Neutrophil (primary cell): ENCODE measurements around the gene AP3M1.
A peak's percentile ranks its signal among the peaks of the same experiment; 100 is the strongest.

Experiments
- H3K27ac ChIP-seq: fragments of 200-600 bp; sonication (generic); 2 replicates; pipeline ENCODE4 v1.5.1; 2016; ENCODE audit warnings: mild to moderate bottlenecking, moderate library complexity
- H3K27me3 ChIP-seq: fragments of 200-600 bp; sonication (generic); 2 replicates; pipeline ENCODE4 v1.6.0; 2016; ENCODE audit warnings: mild to moderate bottlenecking
- H3K36me3 ChIP-seq: fragments of 200-600 bp; sonication (generic); 2 replicates; pipeline ENCODE4 v1.5.1; 2017
- H3K4me1 ChIP-seq, 2 experiments: fragments of 200-600 bp in 1 of 2; sonication (generic) in 1 of 2; 1 replicate in 1 of 2; 2 replicates in 1 of 2; pipeline versions ENCODE4 v1.5.1 to v1.6.1; 2013 to 2016; ENCODE audit warnings: low read depth in 1 of 2, low read length in 1 of 2, mild to moderate bottlenecking in 1 of 2, moderate library complexity in 1 of 2; ENCODE audit not compliant: control insufficient read depth in 1 of 2, insufficient read depth in 1 of 2
- H3K4me3 ChIP-seq, 2 experiments: fragments of 200-600 bp in 1 of 2; sonication (generic) in 1 of 2; 1 replicate in 1 of 2; 2 replicates in 1 of 2; pipeline ENCODE4 v1.5.1; 2013 to 2016; ENCODE audit warnings: low read depth in 1 of 2, low read length in 1 of 2, mild to moderate bottlenecking in 1 of 2, moderate library complexity in 1 of 2
- H3K9me3 ChIP-seq: fragments of 200-600 bp; sonication (generic); 2 replicates; pipeline ENCODE4 v1.5.1; 2016
- TF ChIP-seq, protein P1 (sequence below): fragments of 200-600 bp; sonication (generic); IDR thresholded peaks from 2 replicates; pipeline ENCODE4 v1.5.1; 2016; ENCODE audit warnings: antibody characterized with exemption

AP3M1 gene, protein sequence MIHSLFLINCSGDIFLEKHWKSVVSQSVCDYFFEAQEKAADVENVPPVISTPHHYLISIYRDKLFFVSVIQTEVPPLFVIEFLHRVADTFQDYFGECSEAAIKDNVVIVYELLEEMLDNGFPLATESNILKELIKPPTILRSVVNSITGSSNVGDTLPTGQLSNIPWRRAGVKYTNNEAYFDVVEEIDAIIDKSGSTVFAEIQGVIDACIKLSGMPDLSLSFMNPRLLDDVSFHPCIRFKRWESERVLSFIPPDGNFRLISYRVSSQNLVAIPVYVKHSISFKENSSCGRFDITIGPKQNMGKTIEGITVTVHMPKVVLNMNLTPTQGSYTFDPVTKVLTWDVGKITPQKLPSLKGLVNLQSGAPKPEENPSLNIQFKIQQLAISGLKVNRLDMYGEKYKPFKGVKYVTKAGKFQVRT

DNA sequence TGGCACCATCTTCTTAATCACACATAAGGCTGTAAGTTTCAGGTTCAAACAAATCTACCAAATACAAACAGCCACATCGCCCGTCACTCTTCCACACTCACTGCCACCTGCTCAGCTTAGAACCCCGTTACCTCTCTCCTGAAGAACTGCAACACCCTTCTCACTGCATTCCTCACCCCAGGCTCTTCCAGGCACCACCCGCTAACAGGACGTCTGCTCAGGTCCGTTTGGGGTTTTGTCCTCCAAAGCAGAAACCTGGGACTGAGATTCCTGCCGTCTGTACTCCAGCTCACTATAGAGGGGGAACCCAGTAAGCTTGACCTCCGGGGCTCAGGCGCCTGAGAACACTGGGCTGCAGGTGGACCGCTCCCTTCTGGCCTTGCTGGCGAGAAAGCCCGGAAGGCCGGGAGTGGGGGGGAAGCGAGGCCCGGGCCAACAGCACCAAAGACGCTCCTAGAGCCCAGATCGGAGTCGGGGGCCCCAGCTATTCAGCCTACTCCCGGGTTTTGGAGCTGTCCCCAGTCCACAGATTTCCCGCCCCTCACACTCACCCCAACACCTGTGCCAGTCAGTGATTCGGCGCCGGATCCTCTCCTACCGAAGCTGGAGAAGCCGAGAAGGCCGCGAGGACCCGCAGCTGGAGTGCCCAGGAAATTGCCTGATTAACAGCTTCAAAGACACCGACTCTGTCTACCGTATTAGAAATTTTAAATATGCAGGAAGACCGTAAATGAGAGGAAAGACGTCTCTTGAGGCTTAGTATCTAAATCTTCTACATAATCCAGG is at the start of gene AP3M1:
Gene AP3M1 (minus strand): TSS at position 625 of the 786 bp plus-strand sequence. CDS start 12,449 bp downstream, outside the sequence.
- Histone ChIP-seq H3K4me1 (peaks cover 30 to 37% of the 10 kb centered on the region in 2 experiments), H3K36me3 (peaks cover 4% of the 10 kb centered on the region), H3K4me3 (peak within 1 kb of the TSS; percentile 98 to 99), H3K9me3 (no peaks in the 10 kb centered on the region), H3K27me3 (no peaks in the 10 kb centered on the region), H3K27ac (peak within 1 kb of the TSS; percentile 93)
- TF ChIP-seq, protein P1, sequence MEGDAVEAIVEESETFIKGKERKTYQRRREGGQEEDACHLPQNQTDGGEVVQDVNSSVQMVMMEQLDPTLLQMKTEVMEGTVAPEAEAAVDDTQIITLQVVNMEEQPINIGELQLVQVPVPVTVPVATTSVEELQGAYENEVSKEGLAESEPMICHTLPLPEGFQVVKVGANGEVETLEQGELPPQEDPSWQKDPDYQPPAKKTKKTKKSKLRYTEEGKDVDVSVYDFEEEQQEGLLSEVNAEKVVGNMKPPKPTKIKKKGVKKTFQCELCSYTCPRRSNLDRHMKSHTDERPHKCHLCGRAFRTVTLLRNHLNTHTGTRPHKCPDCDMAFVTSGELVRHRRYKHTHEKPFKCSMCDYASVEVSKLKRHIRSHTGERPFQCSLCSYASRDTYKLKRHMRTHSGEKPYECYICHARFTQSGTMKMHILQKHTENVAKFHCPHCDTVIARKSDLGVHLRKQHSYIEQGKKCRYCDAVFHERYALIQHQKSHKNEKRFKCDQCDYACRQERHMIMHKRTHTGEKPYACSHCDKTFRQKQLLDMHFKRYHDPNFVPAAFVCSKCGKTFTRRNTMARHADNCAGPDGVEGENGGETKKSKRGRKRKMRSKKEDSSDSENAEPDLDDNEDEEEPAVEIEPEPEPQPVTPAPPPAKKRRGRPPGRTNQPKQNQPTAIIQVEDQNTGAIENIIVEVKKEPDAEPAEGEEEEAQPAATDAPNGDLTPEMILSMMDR, result no peak

DNA sequence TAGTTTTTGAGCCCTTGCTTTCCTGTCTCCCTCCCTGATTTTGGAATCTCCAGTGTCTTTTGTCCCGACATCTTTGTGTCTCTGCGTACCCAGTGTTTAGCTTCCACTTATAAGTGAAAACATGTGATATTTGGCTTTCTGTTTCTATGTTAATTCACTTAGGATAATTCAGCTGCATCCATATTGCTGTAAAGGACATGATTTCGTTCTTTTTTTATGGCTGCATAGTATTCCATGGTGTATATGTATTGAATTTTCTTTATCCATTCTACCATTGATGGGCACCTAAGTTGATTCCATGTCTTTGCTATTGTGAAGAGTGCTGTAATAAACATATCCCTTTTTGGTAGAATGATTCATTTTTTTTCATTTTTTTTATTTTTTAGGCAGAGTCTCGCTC is 48.7 kb upstream of the AP3M1 start:
- Histone ChIP-seq H3K9me3 (no peaks in the 10 kb centered on the region), H3K27me3 (no peaks in the 10 kb centered on the region), H3K27ac (no peak overlapping the region), H3K4me1 (no peaks in the 10 kb centered on the region), H3K36me3 (peaks cover 9% of the 10 kb centered on the region), H3K4me3 (no peak overlapping the region)
- TF ChIP-seq, protein P1, result no peak

DNA sequence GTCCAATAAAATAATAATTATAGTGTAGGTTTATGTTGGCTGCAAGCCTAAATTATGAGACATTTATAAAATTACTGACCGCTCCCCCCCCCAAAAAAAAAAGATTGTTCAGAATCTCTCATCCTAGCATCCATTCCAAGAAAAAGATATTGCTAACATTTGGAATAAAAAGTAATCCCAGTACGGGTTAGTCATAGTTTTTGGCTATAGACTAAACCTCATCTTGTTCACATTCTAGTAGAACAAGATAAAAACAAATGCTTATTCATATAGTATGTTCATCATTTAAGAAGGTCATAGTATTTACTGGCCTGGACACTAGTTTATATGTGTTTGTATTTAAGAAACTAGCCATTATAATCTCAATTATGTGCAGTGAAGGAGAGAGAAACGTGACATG is 44.4 kb upstream of the AP3M1 start:
- TF ChIP-seq, protein P1, result no peak
- no peak overlapping the region for H3K4me3 ChIP-seq
- no peaks in the 10 kb centered on the region for H3K27me3 ChIP-seq
- no peaks in the 10 kb centered on the region for H3K36me3 ChIP-seq
- H3K9me3 ChIP-seq, result no peaks in the 10 kb centered on the region
- peaks cover 17 to 22% of the 10 kb centered on the region in 2 experiments for H3K4me1 ChIP-seq
- no peak overlapping the region for H3K27ac ChIP-seq

DNA sequence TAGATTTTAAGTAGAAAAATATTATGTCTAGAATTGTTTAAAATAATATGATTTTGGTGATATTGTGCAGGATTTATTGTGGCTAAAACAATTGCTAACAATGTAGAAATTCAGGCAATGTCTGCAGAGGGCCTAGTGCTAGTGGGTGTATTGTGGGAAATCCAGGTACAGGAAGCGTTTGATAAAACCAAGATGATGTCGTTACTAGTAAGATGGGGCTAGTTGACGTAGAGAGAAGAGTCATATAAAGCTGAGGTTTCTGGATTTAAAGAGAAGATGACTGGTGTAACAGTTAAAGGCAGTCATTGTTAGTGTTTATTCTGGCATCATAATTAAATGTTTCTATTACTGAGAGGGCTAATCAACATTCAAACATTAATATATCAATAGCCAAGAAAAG is 43.9 kb upstream of the AP3M1 start:
- Histone ChIP-seq H3K36me3 (no peaks in the 10 kb centered on the region), H3K9me3 (no peaks in the 10 kb centered on the region), H3K4me3 (no peak overlapping the region), H3K4me1 (peaks cover 22 to 26% of the 10 kb centered on the region in 2 experiments), H3K27ac (no peak overlapping the region), H3K27me3 (no peaks in the 10 kb centered on the region)
- TF ChIP-seq, protein P1, result no peak

DNA sequence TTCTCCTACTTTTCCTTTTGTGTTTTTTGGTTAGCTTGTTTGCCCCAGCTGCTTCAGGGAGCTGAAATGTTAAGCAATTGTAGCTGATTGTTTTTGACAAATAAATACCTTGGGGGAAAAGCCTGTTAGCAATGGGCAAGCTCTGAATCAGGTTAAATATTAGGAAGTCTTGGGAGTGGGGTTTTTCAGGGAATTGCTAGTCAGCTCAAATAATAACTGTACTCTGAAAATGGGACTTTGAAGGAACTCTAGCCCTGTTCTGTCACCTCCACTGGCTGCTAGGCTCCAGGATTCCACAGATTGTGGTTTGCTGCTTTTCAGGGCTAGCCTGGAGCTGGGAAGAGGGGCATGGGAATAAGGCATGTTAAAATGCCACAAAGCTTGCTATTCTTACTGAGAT is 39.9 kb upstream of the AP3M1 start:
- no peaks in the 10 kb centered on the region for H3K27me3 ChIP-seq
- TF ChIP-seq, protein P1, result no peak
- no peak overlapping the region for H3K4me3 ChIP-seq
- peaks cover 23 to 27% of the 10 kb centered on the region in 2 experiments for H3K4me1 ChIP-seq
- H3K9me3 ChIP-seq, result no peaks in the 10 kb centered on the region
- no peaks in the 10 kb centered on the region for H3K36me3 ChIP-seq
- H3K27ac ChIP-seq, result peak overlapping the region; percentile 85
